ENCODE measurements around the gene FGF5.
"Not testable (repeated sequence)": the region's sequence is repeated elsewhere in the genome, so short reads cannot be mapped to it uniquely, and the experiment has no call there.

The FGF5 gene

DNA sequence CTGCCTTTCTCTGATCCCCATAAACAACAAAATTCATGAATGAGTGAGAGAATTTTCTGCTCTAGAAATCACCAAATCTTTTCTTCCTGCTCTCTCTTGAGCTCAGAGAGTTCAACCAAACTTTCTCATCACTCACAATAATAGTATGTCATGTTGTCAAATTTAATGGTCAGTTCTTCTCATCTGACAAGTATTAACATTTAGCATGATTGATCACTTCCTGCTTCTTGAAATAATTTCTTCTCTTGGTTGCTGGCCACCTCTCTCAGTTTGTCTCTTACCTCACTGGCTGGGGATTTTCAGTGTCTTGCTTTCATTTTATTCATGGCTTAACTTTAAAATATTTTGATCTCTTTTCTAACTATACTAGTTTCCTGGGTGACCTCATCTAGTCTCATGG is 25.5 kb upstream of the FGF5 start:
- no peaks in the 10 kb centered on the region for H3K4me1 Mint-ChIP-seq (ENCODE audit: low read depth)
- H3K9me3 Mint-ChIP-seq (ENCODE audit: low read depth): no peaks in the 10 kb centered on the region
- H3K36me3 Mint-ChIP-seq: no peaks in the 10 kb centered on the region
- no peak overlapping the region for H3K27ac Mint-ChIP-seq
- H3K4me3 Mint-ChIP-seq: no peak overlapping the region
- H3K27me3 Mint-ChIP-seq: peaks cover 3% of the 10 kb centered on the region

DNA sequence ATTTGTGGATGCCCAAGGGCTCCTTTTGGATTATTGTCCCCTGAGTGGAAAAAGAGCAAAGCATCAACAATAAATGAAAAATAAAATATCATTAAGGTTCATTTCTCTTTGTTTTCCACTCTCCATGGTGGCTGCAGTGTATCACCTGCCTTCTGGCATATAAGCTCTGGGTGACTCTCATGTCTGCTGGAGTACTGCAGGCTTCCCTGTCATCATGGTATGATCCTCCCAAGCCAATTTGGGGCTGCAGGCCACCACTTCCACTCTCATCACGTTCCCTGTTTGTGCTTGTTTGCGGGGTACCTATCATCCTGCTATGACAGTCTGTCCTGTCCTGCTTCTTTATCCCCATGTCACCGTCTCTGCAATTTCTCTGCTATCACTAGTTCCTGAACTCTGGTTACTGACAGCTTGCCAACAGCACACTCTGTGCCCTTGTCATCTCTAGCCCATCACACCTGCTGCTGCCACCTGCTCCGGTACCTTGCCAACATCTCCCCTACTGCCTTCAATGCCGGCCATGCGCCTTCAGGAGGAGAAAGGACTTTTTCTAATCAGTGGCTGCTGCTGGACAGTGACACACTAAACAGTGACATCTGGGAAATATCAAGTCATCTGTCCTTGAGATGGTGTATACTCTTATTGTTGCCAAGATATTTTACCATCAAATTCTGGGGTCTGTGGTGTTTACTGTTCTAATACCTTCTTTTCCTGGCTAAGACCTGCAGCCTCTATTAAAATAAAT is 23.0 kb upstream of the FGF5 start:
- H3K36me3 Mint-ChIP-seq: no peaks in the 10 kb centered on the region
- no peaks in the 10 kb centered on the region for H3K4me1 Mint-ChIP-seq (ENCODE audit: low read depth)
- H3K27me3 Mint-ChIP-seq: peaks cover 7% of the 10 kb centered on the region
- no peak overlapping the region for H3K4me3 Mint-ChIP-seq
- no peaks in the 10 kb centered on the region for H3K9me3 Mint-ChIP-seq (ENCODE audit: low read depth)
- no peak overlapping the region for H3K27ac Mint-ChIP-seq

DNA sequence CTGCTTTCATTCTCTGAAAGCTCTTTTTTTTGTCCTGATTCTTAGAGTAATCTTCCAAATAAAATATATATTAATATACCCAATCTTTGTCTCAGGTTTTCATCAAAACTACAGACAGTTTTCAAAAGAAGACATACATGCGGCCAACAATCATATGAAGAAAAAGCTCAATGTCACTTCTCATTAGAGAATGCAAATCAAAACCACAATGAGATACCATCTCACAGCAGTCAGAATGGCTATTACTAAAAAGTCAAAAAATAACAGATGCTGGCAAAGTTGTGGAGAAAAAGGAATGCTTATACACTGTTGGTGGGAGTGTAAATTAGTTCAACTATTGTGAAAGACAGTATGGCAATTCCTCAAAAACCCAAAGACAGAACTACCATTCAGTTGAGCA is 19.0 kb upstream of the FGF5 start:
- H3K27me3 Mint-ChIP-seq: peaks cover 12% of the 10 kb centered on the region
- not testable (repeated sequence) for H3K9me3 Mint-ChIP-seq (ENCODE audit: low read depth); H3K4me3 Mint-ChIP-seq; H3K36me3 Mint-ChIP-seq; H3K4me1 Mint-ChIP-seq (ENCODE audit: low read depth); H3K27ac Mint-ChIP-seq

DNA sequence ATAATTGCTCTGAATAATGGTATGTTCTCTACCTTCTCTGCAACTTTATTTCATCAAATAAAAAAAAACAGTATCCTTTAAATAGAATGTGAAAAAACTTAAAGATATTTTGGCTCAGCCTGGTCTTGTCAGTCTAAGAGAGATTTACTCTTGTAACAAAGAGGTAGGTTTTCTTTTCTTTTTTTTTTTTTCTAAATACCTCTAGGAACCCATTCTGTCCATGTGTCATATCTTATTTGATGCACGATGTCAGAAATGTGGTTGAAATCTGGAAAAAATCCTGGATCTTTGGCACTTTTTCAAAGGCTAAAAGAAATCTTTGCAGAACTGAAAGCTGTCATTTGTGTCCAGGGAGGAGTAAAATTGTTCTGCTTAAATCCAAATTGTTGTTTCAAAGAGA is 17.3 kb upstream of the FGF5 start:
- Mint-ChIP-seq H3K4me1 (ENCODE audit: low read depth) (no peaks in the 10 kb centered on the region), H3K4me3 (no peak overlapping the region), H3K27ac (no peak overlapping the region), H3K9me3 (ENCODE audit: low read depth) (no peaks in the 10 kb centered on the region), H3K36me3 (no peaks in the 10 kb centered on the region), H3K27me3 (peaks cover 12% of the 10 kb centered on the region)

DNA sequence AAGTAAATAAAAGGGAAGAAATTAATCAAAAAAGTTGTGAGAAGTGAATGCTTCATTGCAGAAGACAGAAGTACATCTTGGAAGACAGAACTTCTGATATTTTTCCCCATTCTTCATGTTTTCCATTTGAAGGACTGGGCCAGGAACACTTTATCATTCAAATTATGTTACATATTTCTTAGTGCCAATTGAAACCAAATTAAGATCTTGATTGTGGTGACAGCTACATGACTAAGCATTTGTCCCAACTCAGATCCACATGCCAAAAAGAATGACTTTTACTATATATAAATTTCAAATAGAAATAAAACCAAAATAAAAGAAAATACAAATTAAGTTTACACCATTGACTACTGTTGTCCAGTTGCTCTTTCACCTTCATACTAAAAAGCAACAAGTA is 14.0 kb upstream of the FGF5 start:
- Mint-ChIP-seq H3K4me3 (no peak overlapping the region), H3K27ac (no peak overlapping the region), H3K9me3 (ENCODE audit: low read depth) (no peaks in the 10 kb centered on the region), H3K4me1 (ENCODE audit: low read depth) (no peaks in the 10 kb centered on the region), H3K27me3 (peaks cover 8% of the 10 kb centered on the region), H3K36me3 (no peaks in the 10 kb centered on the region)

DNA sequence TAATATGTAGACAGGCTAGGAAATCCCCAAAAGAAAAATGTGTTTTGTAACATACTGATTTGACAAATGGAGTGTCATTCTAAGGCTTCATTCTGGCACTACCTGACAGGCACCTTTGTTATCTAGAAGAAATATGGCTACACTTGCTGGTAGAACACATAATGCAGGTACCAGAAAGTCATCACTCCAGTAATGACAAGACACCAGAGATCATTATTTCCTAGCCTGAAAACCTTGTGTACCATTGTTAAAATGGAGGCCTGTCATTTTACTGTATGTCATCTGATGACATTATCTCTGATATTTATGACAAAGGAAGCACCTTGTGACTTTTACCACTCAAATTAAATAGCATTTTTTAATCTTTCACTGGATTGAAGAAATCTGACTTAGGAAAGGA is 13.5 kb upstream of the FGF5 start:
- no peak overlapping the region for H3K4me3 Mint-ChIP-seq

DNA sequence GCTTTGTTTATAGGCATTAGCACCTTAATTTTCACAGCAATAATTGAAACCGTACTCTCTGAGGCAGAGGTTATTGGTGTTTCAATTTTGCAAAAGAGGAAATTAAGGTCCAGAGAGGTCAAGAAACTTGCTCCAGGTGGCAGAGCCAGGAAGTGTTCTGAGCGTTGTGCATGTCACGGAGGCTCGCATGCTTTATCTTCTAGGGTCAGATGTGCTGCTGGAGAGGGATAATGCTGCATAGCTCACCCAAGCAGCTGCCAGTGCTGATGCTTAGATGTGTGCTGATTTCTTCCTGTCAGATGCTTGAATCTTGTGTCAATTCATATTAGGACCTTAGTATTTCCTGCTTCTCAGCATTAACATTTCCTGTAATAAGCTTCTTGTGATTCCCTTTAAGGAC is 13.0 kb upstream of the FGF5 start:
- Mint-ChIP-seq H3K36me3 (no peaks in the 10 kb centered on the region), H3K27me3 (peaks cover 6% of the 10 kb centered on the region), H3K27ac (no peak overlapping the region), H3K9me3 (ENCODE audit: low read depth) (no peaks in the 10 kb centered on the region), H3K4me1 (ENCODE audit: low read depth) (no peaks in the 10 kb centered on the region), H3K4me3 (no peak overlapping the region)

More for the DNA sequence above, 13.5 kb upstream of the FGF5 start:
- no peaks in the 10 kb centered on the region for H3K9me3 Mint-ChIP-seq (ENCODE audit: low read depth)
- H3K4me1 Mint-ChIP-seq (ENCODE audit: low read depth): no peaks in the 10 kb centered on the region
- H3K27ac Mint-ChIP-seq: no peak overlapping the region
- H3K27me3 Mint-ChIP-seq: peaks cover 6% of the 10 kb centered on the region
- no peaks in the 10 kb centered on the region for H3K36me3 Mint-ChIP-seq

DNA sequence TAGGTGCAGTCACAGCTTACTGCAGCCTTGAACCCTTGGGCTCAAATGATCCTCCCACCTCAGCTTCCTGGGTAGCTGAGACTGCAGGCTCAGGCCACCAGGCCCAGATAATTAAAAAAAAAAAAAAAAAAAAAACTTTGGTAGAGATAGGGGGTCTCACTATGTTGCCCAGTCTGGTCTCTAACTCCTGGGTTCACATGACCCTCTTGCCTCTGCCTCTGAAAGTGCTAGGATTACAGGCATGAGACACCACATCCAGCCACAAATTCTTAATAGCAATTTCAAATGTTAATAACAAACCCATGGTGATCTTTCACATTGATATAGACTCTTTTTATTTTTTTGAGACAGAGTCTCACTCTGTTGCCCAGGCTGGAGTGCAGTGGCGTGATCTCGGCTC is 12.3 kb upstream of the FGF5 start:
- Mint-ChIP-seq H3K36me3 (no peaks in the 10 kb centered on the region), H3K4me1 (ENCODE audit: low read depth) (no peaks in the 10 kb centered on the region), H3K27me3 (peaks cover 5% of the 10 kb centered on the region), H3K4me3 (no peak overlapping the region), H3K9me3 (ENCODE audit: low read depth) (no peaks in the 10 kb centered on the region), H3K27ac (no peak overlapping the region)

DNA sequence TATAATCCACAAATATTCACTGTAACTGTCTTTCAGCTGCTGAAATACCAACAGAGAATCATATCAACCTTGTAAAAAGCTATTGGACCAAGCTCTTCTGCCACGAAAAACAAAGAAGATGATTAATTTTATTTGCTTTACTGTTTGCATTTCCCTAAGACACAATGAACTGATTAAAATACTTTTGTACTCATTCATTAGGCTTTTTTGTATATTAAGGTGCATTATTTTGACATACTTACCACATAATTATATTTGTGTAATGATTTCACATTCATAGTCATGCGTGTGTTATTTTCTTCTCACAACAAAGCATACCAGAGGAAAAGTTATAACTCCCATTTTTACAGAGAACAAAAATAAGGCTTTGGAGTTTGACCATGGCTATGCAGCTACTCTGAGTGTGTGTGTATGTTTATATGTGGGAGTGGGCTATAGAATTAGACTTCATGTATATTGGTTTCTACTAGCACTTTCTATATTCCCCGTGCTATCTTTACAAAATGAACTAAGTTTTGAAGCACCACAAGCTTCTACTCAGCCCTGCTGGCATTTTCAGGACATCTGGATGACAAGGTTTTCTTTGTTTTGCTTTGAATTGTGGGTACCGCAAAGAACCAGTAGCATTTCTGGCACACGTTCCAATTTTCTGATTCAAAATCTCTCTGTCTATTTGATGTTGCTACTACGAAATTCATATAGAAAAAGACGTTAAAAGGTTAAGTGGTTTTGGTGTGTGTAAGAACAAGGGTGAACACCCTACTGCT is 11.0 kb upstream of the FGF5 start:
- Mint-ChIP-seq H3K4me1 (ENCODE audit: low read depth) (no peaks in the 10 kb centered on the region), H3K27me3 (peaks cover 5% of the 10 kb centered on the region), H3K27ac (no peak overlapping the region), H3K9me3 (ENCODE audit: low read depth) (no peaks in the 10 kb centered on the region), H3K4me3 (no peak overlapping the region), H3K36me3 (no peaks in the 10 kb centered on the region)

DNA sequence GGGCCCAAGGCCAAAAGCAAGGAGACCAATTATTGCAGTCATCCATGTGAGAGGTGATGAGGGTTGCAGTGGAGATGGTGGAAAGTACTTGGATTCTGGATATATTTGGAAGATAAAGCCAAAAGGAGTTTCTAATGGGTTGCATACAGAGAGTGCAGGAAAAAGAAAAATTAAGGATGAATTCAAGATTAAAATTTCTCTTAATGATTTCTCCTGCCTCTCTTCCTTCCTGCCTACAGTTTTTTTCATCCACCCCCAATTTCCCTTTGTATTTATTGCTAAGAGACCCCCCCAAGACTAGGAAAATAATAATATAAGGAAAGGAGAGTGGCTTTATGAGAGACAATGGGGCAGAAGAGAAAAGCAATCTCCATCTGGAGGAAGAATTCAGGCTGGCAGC is 8.6 kb upstream of the FGF5 start:
- no peaks in the 10 kb centered on the region for H3K4me1 Mint-ChIP-seq (ENCODE audit: low read depth)
- H3K9me3 Mint-ChIP-seq (ENCODE audit: low read depth): no peaks in the 10 kb centered on the region
- H3K27me3 Mint-ChIP-seq: peaks cover 2% of the 10 kb centered on the region
- H3K27ac Mint-ChIP-seq: no peak overlapping the region
- no peaks in the 10 kb centered on the region for H3K36me3 Mint-ChIP-seq
- no peak overlapping the region for H3K4me3 Mint-ChIP-seq

DNA sequence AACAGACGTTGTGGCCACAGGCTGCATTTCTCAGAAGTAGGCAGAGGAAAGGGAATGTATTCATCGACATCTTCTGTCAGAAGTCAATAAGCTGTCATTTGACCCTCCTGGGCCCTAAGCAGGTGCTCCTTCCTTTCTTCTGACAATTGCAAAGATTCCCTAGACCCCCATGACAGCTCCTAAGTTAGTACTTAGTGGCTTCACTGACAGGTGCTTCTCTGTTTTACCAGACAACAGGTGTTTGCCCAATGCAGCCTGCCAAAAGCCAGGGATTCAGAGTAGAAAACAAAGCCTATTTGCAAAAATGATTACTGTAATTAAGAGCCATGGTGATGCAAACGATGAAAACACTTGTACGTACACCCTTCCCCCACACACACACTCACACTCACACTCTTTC is 7.5 kb upstream of the FGF5 start:
- peaks cover 1% of the 10 kb centered on the region for H3K4me1 Mint-ChIP-seq (ENCODE audit: low read depth)
- H3K36me3 Mint-ChIP-seq: no peaks in the 10 kb centered on the region
- no peak overlapping the region for H3K4me3 Mint-ChIP-seq
- no peaks in the 10 kb centered on the region for H3K9me3 Mint-ChIP-seq (ENCODE audit: low read depth)
- H3K27me3 Mint-ChIP-seq: peaks cover 5% of the 10 kb centered on the region
- H3K27ac Mint-ChIP-seq: no peak overlapping the region

DNA sequence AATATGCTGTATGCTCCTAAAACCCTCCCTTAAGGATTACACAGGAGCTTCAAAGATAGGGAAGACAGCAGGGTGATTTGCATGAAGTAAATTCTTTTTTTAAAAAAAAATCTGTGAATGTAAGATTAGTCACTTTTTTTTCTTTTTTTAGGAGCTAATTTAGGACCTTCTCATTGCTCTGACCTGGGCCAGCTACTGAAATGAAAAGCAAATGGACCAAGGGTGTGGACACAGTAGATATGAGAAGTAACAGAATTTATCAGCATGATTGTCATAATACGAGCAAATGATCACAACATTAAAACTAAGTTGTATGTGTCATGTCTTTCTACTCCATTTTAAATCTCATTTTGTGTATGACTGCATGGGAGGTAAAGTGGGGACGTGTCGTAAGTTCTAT is 6.6 kb upstream of the FGF5 start:
- H3K36me3 Mint-ChIP-seq: no peaks in the 10 kb centered on the region
- no peak overlapping the region for H3K27ac Mint-ChIP-seq
- no peaks in the 10 kb centered on the region for H3K9me3 Mint-ChIP-seq (ENCODE audit: low read depth)
- H3K4me1 Mint-ChIP-seq (ENCODE audit: low read depth): peaks cover 5% of the 10 kb centered on the region
- no peak overlapping the region for H3K4me3 Mint-ChIP-seq
- peaks cover 13% of the 10 kb centered on the region for H3K27me3 Mint-ChIP-seq

DNA sequence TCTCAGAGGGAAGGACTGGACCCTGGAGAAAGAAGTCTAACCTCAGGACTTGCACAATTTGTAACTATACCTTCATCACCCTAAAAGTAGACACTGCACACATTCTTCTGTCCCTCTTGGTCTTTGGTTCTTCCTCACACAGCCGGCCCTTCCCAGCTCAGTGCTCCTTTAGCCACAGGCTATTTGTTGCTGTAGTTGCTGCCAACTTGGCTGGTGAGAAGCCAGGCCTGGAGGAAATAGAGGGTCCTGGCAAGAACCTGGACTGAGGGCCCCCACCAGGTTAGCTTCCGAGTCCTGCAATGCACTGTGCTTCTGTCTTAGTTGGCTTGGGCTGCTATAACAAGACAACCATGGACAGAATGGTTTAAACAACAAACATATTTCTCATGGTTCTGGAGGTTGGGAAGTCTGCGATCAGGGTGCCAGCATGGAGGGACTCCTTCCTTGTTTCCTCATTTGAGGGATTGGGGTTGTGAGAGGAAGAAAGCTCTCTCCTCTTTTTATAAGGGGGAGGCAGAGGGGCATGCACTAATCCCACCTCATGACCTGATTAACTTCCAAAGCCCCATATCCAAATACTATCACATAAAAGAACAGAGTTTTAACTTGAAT is 4.4 kb upstream of the FGF5 start:
- H3K36me3 Mint-ChIP-seq: no peaks in the 10 kb centered on the region
- no peak overlapping the region for H3K27ac Mint-ChIP-seq
- H3K4me3 Mint-ChIP-seq: no peak overlapping the region
- peaks cover 25% of the 10 kb centered on the region for H3K4me1 Mint-ChIP-seq (ENCODE audit: low read depth)
- peaks cover 31% of the 10 kb centered on the region for H3K27me3 Mint-ChIP-seq
- H3K9me3 Mint-ChIP-seq (ENCODE audit: low read depth): no peaks in the 10 kb centered on the region

DNA sequence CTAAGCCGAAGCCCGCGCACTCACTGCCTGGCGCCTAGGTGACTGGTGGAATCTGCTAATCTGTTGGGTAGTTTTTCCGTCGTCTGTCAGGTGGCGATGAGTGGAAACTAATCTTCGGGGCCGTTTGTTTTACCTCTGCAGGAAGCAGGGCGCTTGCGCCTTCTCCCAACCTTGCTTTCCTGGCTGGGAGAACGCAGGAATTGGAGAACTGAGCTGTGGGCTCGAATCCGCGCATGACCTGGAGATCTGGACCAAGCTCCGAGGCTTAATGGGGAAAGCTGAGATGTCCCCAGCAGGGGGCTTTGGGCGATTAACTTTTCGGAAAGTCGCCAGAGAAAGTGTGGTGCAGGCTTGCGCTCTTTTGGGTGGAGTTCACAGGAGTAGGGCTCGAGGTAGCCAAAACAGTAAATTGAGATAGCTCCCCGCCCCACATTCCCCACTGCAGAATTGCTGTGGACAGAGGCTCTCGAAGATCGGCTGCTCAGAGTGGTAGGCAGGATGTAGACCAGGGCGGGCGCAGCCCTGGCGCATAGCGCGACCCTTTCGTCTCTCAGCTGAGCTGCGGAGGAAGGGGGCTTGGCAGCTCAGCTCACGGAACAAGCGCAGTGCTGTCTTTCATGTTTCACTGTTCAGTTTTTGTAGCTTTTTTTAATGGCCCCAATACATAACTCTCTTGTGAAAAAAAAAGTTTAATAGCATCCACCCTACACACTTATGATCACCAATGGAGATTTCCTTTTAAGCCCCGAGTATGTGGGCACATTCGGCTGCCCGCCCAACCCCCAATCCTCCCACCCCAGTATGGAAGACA is 2.7 kb upstream of the FGF5 start:
- H3K4me1 Mint-ChIP-seq (ENCODE audit: low read depth): peaks cover 40% of the 10 kb centered on the region
- H3K36me3 Mint-ChIP-seq: no peaks in the 10 kb centered on the region
- H3K9me3 Mint-ChIP-seq (ENCODE audit: low read depth): no peaks in the 10 kb centered on the region
- no peak overlapping the region for H3K4me3 Mint-ChIP-seq
- H3K27me3 Mint-ChIP-seq: peaks cover 39% of the 10 kb centered on the region
- no peak overlapping the region for H3K27ac Mint-ChIP-seq

DNA sequence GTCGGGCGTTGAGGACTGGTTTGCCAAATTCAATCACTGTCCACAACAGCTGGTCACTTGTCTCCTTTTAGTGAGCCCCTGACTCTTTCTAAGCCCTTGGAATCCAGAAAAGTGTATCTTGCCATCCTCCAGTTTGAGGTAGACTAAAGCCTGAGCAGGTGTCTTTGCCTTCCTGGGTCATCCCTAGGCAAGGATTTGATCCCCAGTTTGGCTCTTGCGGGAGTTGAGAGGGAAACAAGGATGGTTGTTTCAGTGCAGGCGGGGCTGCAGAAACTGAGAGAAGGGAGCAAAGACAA is 2.2 kb upstream of the FGF5 start:
- Mint-ChIP-seq H3K27ac (no peak overlapping the region), H3K4me3 (no peak overlapping the region), H3K4me1 (ENCODE audit: low read depth) (peaks cover 40% of the 10 kb centered on the region), H3K27me3 (peaks cover 45% of the 10 kb centered on the region), H3K36me3 (no peaks in the 10 kb centered on the region), H3K9me3 (ENCODE audit: low read depth) (no peaks in the 10 kb centered on the region)
